H1 (cell line): ENCODE data around the gene RGS7BP. TPM values are rescaled to one million over a fixed set of nuclear protein-coding genes. Genes with fewer than 3 reads are reported as not detected.

Experiments used
- ASH2L ChIP-seq: fragments of 200-600, 300-600 bp; sonication (generic); IDR thresholded peaks from one replicate; pipeline ENCODE4 v1.7.1; 2017; ENCODE audit warnings: low read length
- CBX5 ChIP-seq: fragments of 300-800, 300-1000 bp; sonication (generic); IDR thresholded peaks from 2 replicates; pipeline ENCODE4 v1.7.1; 2016; ENCODE audit warnings: antibody characterized with exemption, low read length, low read depth
- CHD1 ChIP-seq: IDR thresholded peaks from 2 replicates; pipeline ENCODE4 v1.6.1; 2012; ENCODE audit warnings: low read depth, low read length, improper control_type of control experiment
- GABPA ChIP-seq: IDR thresholded peaks from 2 replicates; pipeline ENCODE4 v1.6.1; 2011; ENCODE audit warnings: mild to moderate bottlenecking, low read length, moderate library complexity, borderline replicate concordance; ENCODE audit not compliant: insufficient read depth
- HDAC6 ChIP-seq: IDR thresholded peaks from one replicate; pipeline ENCODE4 v1.7.1; 2012; ENCODE audit warnings: low read depth, mild to moderate bottlenecking, inconsistent platforms, low read length, moderate library complexity
- PHF8 ChIP-seq: fragments of 200-600 bp; sonication (generic); conservative IDR thresholded peaks from 2 replicates; pipeline ENCODE4 v1.7.1; 2012; ENCODE audit warnings: low read depth, mild to moderate bottlenecking, inconsistent platforms, low read length, moderate library complexity
- POLR2AphosphoS5 ChIP-seq: IDR thresholded peaks from 2 replicates; pipeline ENCODE4 v1.6.1; 2011; ENCODE audit warnings: low read depth, low read length
- RAD21 ChIP-seq, 2 experiments: IDR thresholded peaks in 1 of 2; conservative IDR thresholded peaks in 1 of 2; 2 replicates each; pipeline ENCODE4 v1.6.1; 2011; ENCODE audit warnings: low read depth in 2 of 2, low read length in 2 of 2, improper control_type of control experiment in 1 of 2, inconsistent platforms in 1 of 2, mild to moderate bottlenecking in 1 of 2, moderate library complexity in 1 of 2
- RBBP5 ChIP-seq: IDR thresholded peaks from 2 replicates; pipeline ENCODE4 v1.7.1; 2012; ENCODE audit warnings: low read depth, mild to moderate bottlenecking, inconsistent platforms, low read length, moderate library complexity, borderline replicate concordance
- SAP30 ChIP-seq: fragments of 300-600 bp; sonication (generic); IDR thresholded peaks from 2 replicates; pipeline ENCODE4 v1.7.1; 2012; ENCODE audit warnings: low read length, moderate library complexity, mild to moderate bottlenecking, inconsistent platforms; ENCODE audit not compliant: insufficient read depth, insufficient replicate concordance
- ZNF274 ChIP-seq: IDR thresholded peaks from 2 replicates; pipeline ENCODE4 v1.7.0; 2012; ENCODE audit warnings: low read length, borderline replicate concordance; ENCODE audit errors: extremely low read depth
- polyA plus RNA-seq, 7 experiments: library from polyadenylated mRNA; depleted of rRNA in 3 of 7; stranded (reverse) in 5 of 7; unstranded in 2 of 7; fragments of >200 nt in 5 of 7; fragments of 200-250 nt in 2 of 7; gene quantifications; 1 replicate in 5 of 7; 2 replicates in 1 of 7; 4 replicates in 1 of 7; pipeline versions ENCODE4 v1.2.1 to v1.2.3, GENCODE V29; 2011 to 2013; ENCODE audit warnings: missing spikeins in 2 of 7, mixed read lengths in 2 of 7
- total RNA-seq: library from RNA; stranded (reverse); fragmentation: NEBNext Ultra II Directional; extraction: Animal tissue kit (Norgen Biotek cat#: 25700); gene quantifications from 2 replicates; pipeline ENCODE4 v1.2.1, GENCODE V29; 2021
- TF ChIP-seq, protein P1 (sequence below): fragments of 300-600 bp; sonication (generic); IDR thresholded peaks from 2 replicates; pipeline ENCODE4 v1.7.1; 2012; ENCODE audit warnings: low read length, moderate library complexity, mild to moderate bottlenecking, inconsistent platforms; ENCODE audit not compliant: insufficient replicate concordance

Gene RGS7BP
- total and polyA plus RNA-seq, 2 of the 8 experiments (the other 6 are each of a cell fraction or from before 2014, with no cell fraction given): 0.65 to 2.3 TPM

DNA sequence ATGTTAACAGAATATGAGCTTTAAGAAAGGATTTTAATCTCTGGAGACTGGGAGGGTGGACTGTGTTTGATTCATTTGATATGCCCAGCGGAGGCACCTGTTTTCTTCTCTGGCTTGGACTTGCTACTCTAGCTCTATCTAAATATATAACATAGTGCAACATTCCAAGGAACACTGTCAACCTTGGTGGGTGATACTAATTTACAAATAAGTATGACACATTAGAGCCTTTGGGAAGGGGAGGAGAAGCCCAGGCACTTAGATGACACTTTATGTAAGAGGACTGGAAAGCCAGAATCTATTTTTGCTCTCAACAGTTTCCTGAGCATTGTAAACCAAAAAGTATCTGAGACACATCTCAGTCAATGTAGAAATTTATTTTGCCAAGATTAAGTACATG, 101.1 kb downstream of the RGS7BP start (continued):
- TF ChIP-seq, protein P1, sequence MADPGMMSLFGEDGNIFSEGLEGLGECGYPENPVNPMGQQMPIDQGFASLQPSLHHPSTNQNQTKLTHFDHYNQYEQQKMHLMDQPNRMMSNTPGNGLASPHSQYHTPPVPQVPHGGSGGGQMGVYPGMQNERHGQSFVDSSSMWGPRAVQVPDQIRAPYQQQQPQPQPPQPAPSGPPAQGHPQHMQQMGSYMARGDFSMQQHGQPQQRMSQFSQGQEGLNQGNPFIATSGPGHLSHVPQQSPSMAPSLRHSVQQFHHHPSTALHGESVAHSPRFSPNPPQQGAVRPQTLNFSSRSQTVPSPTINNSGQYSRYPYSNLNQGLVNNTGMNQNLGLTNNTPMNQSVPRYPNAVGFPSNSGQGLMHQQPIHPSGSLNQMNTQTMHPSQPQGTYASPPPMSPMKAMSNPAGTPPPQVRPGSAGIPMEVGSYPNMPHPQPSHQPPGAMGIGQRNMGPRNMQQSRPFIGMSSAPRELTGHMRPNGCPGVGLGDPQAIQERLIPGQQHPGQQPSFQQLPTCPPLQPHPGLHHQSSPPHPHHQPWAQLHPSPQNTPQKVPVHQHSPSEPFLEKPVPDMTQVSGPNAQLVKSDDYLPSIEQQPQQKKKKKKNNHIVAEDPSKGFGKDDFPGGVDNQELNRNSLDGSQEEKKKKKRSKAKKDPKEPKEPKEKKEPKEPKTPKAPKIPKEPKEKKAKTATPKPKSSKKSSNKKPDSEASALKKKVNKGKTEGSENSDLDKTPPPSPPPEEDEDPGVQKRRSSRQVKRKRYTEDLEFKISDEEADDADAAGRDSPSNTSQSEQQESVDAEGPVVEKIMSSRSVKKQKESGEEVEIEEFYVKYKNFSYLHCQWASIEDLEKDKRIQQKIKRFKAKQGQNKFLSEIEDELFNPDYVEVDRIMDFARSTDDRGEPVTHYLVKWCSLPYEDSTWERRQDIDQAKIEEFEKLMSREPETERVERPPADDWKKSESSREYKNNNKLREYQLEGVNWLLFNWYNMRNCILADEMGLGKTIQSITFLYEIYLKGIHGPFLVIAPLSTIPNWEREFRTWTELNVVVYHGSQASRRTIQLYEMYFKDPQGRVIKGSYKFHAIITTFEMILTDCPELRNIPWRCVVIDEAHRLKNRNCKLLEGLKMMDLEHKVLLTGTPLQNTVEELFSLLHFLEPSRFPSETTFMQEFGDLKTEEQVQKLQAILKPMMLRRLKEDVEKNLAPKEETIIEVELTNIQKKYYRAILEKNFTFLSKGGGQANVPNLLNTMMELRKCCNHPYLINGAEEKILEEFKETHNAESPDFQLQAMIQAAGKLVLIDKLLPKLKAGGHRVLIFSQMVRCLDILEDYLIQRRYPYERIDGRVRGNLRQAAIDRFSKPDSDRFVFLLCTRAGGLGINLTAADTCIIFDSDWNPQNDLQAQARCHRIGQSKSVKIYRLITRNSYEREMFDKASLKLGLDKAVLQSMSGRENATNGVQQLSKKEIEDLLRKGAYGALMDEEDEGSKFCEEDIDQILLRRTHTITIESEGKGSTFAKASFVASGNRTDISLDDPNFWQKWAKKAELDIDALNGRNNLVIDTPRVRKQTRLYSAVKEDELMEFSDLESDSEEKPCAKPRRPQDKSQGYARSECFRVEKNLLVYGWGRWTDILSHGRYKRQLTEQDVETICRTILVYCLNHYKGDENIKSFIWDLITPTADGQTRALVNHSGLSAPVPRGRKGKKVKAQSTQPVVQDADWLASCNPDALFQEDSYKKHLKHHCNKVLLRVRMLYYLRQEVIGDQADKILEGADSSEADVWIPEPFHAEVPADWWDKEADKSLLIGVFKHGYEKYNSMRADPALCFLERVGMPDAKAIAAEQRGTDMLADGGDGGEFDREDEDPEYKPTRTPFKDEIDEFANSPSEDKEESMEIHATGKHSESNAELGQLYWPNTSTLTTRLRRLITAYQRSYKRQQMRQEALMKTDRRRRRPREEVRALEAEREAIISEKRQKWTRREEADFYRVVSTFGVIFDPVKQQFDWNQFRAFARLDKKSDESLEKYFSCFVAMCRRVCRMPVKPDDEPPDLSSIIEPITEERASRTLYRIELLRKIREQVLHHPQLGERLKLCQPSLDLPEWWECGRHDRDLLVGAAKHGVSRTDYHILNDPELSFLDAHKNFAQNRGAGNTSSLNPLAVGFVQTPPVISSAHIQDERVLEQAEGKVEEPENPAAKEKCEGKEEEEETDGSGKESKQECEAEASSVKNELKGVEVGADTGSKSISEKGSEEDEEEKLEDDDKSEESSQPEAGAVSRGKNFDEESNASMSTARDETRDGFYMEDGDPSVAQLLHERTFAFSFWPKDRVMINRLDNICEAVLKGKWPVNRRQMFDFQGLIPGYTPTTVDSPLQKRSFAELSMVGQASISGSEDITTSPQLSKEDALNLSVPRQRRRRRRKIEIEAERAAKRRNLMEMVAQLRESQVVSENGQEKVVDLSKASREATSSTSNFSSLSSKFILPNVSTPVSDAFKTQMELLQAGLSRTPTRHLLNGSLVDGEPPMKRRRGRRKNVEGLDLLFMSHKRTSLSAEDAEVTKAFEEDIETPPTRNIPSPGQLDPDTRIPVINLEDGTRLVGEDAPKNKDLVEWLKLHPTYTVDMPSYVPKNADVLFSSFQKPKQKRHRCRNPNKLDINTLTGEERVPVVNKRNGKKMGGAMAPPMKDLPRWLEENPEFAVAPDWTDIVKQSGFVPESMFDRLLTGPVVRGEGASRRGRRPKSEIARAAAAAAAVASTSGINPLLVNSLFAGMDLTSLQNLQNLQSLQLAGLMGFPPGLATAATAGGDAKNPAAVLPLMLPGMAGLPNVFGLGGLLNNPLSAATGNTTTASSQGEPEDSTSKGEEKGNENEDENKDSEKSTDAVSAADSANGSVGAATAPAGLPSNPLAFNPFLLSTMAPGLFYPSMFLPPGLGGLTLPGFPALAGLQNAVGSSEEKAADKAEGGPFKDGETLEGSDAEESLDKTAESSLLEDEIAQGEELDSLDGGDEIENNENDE: no peak
- TF ChIP-seq CHD1: no peak
- TF ChIP-seq HDAC6: no peak
- TF ChIP-seq GABPA: no peak
- TF ChIP-seq ZNF274: no peak
- no peak for TF ChIP-seq POLR2AphosphoS5
- TF ChIP-seq ASH2L: no peak
- TF ChIP-seq CBX5: no peak
- no peak for TF ChIP-seq RAD21 (IDR thresholded peaks at IDR 0.05 in 1 of 2, conservative IDR thresholded peaks at IDR 0.05 in 1 of 2; ENCODE audit: low read depth in 2 of 2, low read length in 2 of 2)
- TF ChIP-seq RBBP5: no peak
- TF ChIP-seq SAP30: no peak
- no peak for TF ChIP-seq PHF8
